Astrocyte (in vitro differentiated cells and primary cell): Measurements from ENCODE around the gene CTU1. TPM values are rescaled to one million over a fixed set of nuclear protein-coding genes. Genes with fewer than 3 reads are reported as not detected.

ENCODE experiments used
- DNase-seq: peaks from one replicate; pipeline ENCODE4 v3.0.0-alpha.2; 2010; ENCODE audit warnings: low read depth
- FAIRE-seq: peaks from 2 replicates; lab custom pipeline; 2011; peaks lifted over from hg19 to GRCh38; lab: Jason Lieb, UNC
- H2AFZ ChIP-seq: 2 replicates; pipeline ENCODE4 v1.6.0; 2012; ENCODE audit warnings: low read depth, low read length, inconsistent platforms
- H3K27ac ChIP-seq: 2 replicates; pipeline ENCODE4 v1.5.1; 2011; ENCODE audit warnings: low read depth, low read length, inconsistent platforms
- H3K27me3 ChIP-seq: 2 replicates; pipeline ENCODE4 v1.6.0; 2011; ENCODE audit warnings: low read length, inconsistent platforms; ENCODE audit not compliant: insufficient read depth
- H3K36me3 ChIP-seq: 2 replicates; pipeline ENCODE4 v1.5.1; 2011; ENCODE audit warnings: low read length, inconsistent platforms; ENCODE audit not compliant: insufficient read depth
- H3K4me1 ChIP-seq: 2 replicates; pipeline ENCODE4 v1.5.1; 2011; ENCODE audit warnings: low read length, inconsistent platforms; ENCODE audit not compliant: insufficient read depth
- H3K4me2 ChIP-seq: 2 replicates; pipeline ENCODE4 v1.6.0; 2012; ENCODE audit warnings: low read length, inconsistent platforms
- H3K4me3 ChIP-seq: 2 replicates; pipeline ENCODE4 v1.5.1; 2011; ENCODE audit warnings: low read depth, mild to moderate bottlenecking, low read length, inconsistent platforms; ENCODE audit not compliant: insufficient read depth
- H3K79me2 ChIP-seq: 2 replicates; pipeline ENCODE4 v1.6.0; 2012; ENCODE audit warnings: mild to moderate bottlenecking, low read length, inconsistent platforms; ENCODE audit not compliant: insufficient read depth
- H3K9ac ChIP-seq: 2 replicates; pipeline ENCODE4 v1.6.0; 2012; ENCODE audit warnings: mild to moderate bottlenecking, low read length, inconsistent platforms
- H3K9me3 ChIP-seq: 2 replicates; pipeline ENCODE4 v1.5.1; 2012; ENCODE audit warnings: low read depth, mild to moderate bottlenecking, low read length, inconsistent platforms; ENCODE audit not compliant: insufficient read depth
- H4K20me1 ChIP-seq: 2 replicates; pipeline ENCODE4 v1.6.0; 2012; ENCODE audit warnings: low read length, inconsistent platforms; ENCODE audit not compliant: insufficient read depth
- H3K27ac Mint-ChIP-seq: one replicate; pipeline ENCODE4 v1.8.0; 2021; ENCODE audit warnings: mild to moderate bottlenecking, mixed read lengths; ENCODE audit not compliant: unreplicated experiment
- H3K27me3 Mint-ChIP-seq: one replicate; pipeline ENCODE4 v1.8.0; 2021; ENCODE audit warnings: low read depth, mixed read lengths; ENCODE audit not compliant: unreplicated experiment
- H3K36me3 Mint-ChIP-seq: one replicate; pipeline ENCODE4 v1.8.0; 2021; ENCODE audit warnings: low read depth, mixed read lengths; ENCODE audit not compliant: unreplicated experiment
- H3K4me1 Mint-ChIP-seq: one replicate; pipeline ENCODE4 v1.8.0; 2021; ENCODE audit warnings: low read depth, mixed read lengths; ENCODE audit not compliant: unreplicated experiment
- H3K4me3 Mint-ChIP-seq: one replicate; pipeline ENCODE4 v1.8.0; 2021; ENCODE audit warnings: mild to moderate bottlenecking, moderate library complexity, mixed read lengths; ENCODE audit not compliant: unreplicated experiment
- H3K9me3 Mint-ChIP-seq: one replicate; pipeline ENCODE4 v1.8.0; 2021; ENCODE audit warnings: mild to moderate bottlenecking, mixed read lengths; ENCODE audit not compliant: unreplicated experiment
- EZH2 ChIP-seq: IDR thresholded peaks from 2 replicates; pipeline ENCODE4 v1.6.1; 2012; ENCODE audit warnings: mild to moderate bottlenecking, low read length, inconsistent platforms; ENCODE audit not compliant: insufficient read depth
- total RNA-seq: library from RNA; stranded (reverse); gene quantifications from 2 replicates; pipeline ENCODE4 v1.2.1, GENCODE V29; 2021
- TF ChIP-seq, protein P1 (sequence below): IDR thresholded peaks from 2 replicates; pipeline ENCODE4 v1.5.1; 2011; ENCODE audit warnings: low read depth, mild to moderate bottlenecking, inconsistent platforms, low read length, moderate library complexity; ENCODE audit not compliant: insufficient read depth

The CTU1 gene
- total RNA-seq, 1 donor from 2014 or later: 6.4 TPM

DNA sequence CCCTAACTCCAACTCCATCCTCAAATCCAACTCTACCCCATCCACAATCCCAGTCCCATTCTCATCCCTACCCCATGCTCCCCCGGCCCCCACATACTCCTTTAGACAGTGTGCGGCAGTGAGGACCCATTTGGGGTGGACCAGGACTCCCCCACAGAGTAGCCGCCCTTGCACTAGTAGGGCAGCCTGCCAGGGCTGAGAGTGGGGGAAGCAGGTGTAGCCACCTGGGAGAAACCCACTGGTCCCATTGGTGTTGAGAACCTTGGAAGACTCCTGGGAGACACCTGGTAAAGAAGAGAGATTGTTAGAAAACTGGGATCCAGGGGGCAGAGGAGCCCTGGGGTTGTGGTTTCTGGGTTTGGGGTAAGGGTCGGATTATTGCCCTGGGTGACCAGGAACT is 47.9 kb downstream of the CTU1 start:
- H3K9me3 ChIP-seq: no peaks in the 10 kb centered on the region
- Mint-ChIP-seq H3K4me3 (no peak overlapping the region), H3K27me3 (peaks cover 23% of the 10 kb centered on the region), H3K9me3 (peaks cover 8% of the 10 kb centered on the region), H3K27ac (no peak overlapping the region), H3K4me1 (no peaks in the 10 kb centered on the region), H3K36me3 (no peaks in the 10 kb centered on the region)
- FAIRE-seq (no peak), DNase-seq (no peak)
- H3K79me2 ChIP-seq: no peaks in the 10 kb centered on the region
- H3K9ac ChIP-seq: no peak overlapping the region
- no peak overlapping the region for H2AFZ ChIP-seq
- no peak overlapping the region for H3K4me2 ChIP-seq
- no peaks in the 10 kb centered on the region for H3K36me3 ChIP-seq
- H3K4me3 ChIP-seq: no peak overlapping the region
- no peaks in the 10 kb centered on the region for H4K20me1 ChIP-seq
- no peaks in the 10 kb centered on the region for H3K4me1 ChIP-seq
- no peak overlapping the region for H3K27ac ChIP-seq
- H3K27me3 ChIP-seq: no peaks in the 10 kb centered on the region
- no peak for TF ChIP-seq EZH2
- TF ChIP-seq, protein P1, sequence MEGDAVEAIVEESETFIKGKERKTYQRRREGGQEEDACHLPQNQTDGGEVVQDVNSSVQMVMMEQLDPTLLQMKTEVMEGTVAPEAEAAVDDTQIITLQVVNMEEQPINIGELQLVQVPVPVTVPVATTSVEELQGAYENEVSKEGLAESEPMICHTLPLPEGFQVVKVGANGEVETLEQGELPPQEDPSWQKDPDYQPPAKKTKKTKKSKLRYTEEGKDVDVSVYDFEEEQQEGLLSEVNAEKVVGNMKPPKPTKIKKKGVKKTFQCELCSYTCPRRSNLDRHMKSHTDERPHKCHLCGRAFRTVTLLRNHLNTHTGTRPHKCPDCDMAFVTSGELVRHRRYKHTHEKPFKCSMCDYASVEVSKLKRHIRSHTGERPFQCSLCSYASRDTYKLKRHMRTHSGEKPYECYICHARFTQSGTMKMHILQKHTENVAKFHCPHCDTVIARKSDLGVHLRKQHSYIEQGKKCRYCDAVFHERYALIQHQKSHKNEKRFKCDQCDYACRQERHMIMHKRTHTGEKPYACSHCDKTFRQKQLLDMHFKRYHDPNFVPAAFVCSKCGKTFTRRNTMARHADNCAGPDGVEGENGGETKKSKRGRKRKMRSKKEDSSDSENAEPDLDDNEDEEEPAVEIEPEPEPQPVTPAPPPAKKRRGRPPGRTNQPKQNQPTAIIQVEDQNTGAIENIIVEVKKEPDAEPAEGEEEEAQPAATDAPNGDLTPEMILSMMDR: no peak

DNA sequence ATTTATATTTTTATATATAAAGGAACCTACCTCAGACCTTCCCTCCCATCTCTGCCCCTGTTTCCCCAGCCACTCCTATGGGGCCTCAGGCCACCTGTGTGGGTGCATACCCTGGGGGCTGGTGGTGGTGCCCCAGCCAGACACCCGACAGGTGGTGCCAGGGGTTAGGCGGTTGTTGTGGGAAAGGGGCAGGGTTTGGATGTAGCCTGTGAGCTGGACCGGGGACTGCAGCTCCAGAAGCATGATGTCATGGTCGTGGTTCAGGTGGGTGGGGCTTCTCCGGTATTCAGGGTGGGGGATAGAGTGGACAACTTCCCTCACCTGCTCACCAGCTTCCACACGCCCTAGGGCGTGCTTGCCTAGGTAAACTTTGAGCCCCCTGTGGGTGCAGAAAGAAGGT is 48.5 kb downstream of the CTU1 start:
- H3K4me2 ChIP-seq: no peak overlapping the region
- no peaks in the 10 kb centered on the region for H3K79me2 ChIP-seq
- TF ChIP-seq, protein P1: no peak
- TF ChIP-seq EZH2: no peak
- H3K9ac ChIP-seq: no peak overlapping the region
- peaks cover 8% of the 10 kb centered on the region for H3K9me3 Mint-ChIP-seq
- no peaks in the 10 kb centered on the region for H3K36me3 ChIP-seq
- H3K36me3 Mint-ChIP-seq: no peaks in the 10 kb centered on the region
- H3K4me3 Mint-ChIP-seq: no peak overlapping the region
- H3K4me3 ChIP-seq: no peak overlapping the region
- no peak for DNase-seq
- H3K27ac ChIP-seq: no peak overlapping the region
- H3K27ac Mint-ChIP-seq: no peak overlapping the region
- no peaks in the 10 kb centered on the region for H3K4me1 ChIP-seq
- no peaks in the 10 kb centered on the region for H4K20me1 ChIP-seq
- no peak for FAIRE-seq
- no peaks in the 10 kb centered on the region for H3K27me3 ChIP-seq
- no peaks in the 10 kb centered on the region for H3K9me3 ChIP-seq
- H3K4me1 Mint-ChIP-seq: no peaks in the 10 kb centered on the region
- H3K27me3 Mint-ChIP-seq: peaks cover 26% of the 10 kb centered on the region
- H2AFZ ChIP-seq: no peak overlapping the region

- no peak overlapping the region for H2AFZ ChIP-seq
- H3K9me3 ChIP-seq: no peaks in the 10 kb centered on the region
- Mint-ChIP-seq H3K27ac (no peak overlapping the region), H3K9me3 (peaks cover 4% of the 10 kb centered on the region), H3K36me3 (no peaks in the 10 kb centered on the region), H3K4me3 (no peak overlapping the region), H3K27me3 (peaks cover 27% of the 10 kb centered on the region), H3K4me1 (no peaks in the 10 kb centered on the region)
- no peak for FAIRE-seq
- no peak overlapping the region for H3K4me2 ChIP-seq
- H3K27ac ChIP-seq: no peak overlapping the region
- no peaks in the 10 kb centered on the region for H4K20me1 ChIP-seq
- no peak overlapping the region for H3K9ac ChIP-seq
- H3K36me3 ChIP-seq: no peaks in the 10 kb centered on the region
- no peaks in the 10 kb centered on the region for H3K27me3 ChIP-seq
- TF ChIP-seq, protein P1: no peak
- TF ChIP-seq EZH2: no peak
- no peak for DNase-seq
- no peaks in the 10 kb centered on the region for H3K79me2 ChIP-seq
- H3K4me3 ChIP-seq: no peak overlapping the region
- no peaks in the 10 kb centered on the region for H3K4me1 ChIP-seq
These were observed 52.3 kb downstream of the CTU1 start for GRCh38 chr19:51055866-51056265.

Other genes starting within 250 kb of the CTU1 start
- gene KLK2, start 235.0 kb downstream of the CTU1 start, total RNA-seq: not detected in 2 replicates
- not detected in 2 replicates for gene KLK4, start 197.0 kb downstream of the CTU1 start, total RNA-seq
- gene KLK5, start 155.4 kb downstream of the CTU1 start, total RNA-seq: not detected in 2 replicates
- 2.7 and 3.5 TPM in 2 replicates for gene KLK6, start 138.8 kb downstream of the CTU1 start, total RNA-seq
- not detected in 2 replicates for gene KLK7, start 124.5 kb downstream of the CTU1 start, total RNA-seq
- gene KLK8, start 106.8 kb downstream of the CTU1 start, total RNA-seq: not detected in 2 replicates
- 0.19 and 0.30 TPM in 2 replicates for gene KLK10, start 88.7 kb downstream of the CTU1 start, total RNA-seq
- not detected in 2 replicates for gene KLK11, start 81.8 kb downstream of the CTU1 start, total RNA-seq
- gene KLK12, start 73.4 kb downstream of the CTU1 start, total RNA-seq: not detected in 2 replicates
- gene KLK13, start 43.3 kb downstream of the CTU1 start, total RNA-seq: 0.32 TPM in 1 of 2 replicates, not detected in the other
- 0.23 and 0.31 TPM in 2 replicates for gene KLK14, start 25.5 kb downstream of the CTU1 start, total RNA-seq
- not detected in 2 replicates for gene SIGLEC9, start 16.5 kb upstream of the CTU1 start, total RNA-seq
- not detected in 2 replicates for gene SIGLEC7, start 33.9 kb upstream of the CTU1 start, total RNA-seq
- gene CD33, start 116.7 kb upstream of the CTU1 start, total RNA-seq: not detected in 2 replicates
- not detected in 2 replicates for gene SIGLECL1, start 142.7 kb upstream of the CTU1 start, total RNA-seq
- 5.4 and 6.6 TPM in 2 replicates for gene IGLON5, start 203.2 kb upstream of the CTU1 start, total RNA-seq
- 4.2 and 4.7 TPM in 2 replicates for gene VSIG10L, start 233.7 kb upstream of the CTU1 start, total RNA-seq